ENCODE measurements around the gene TUBD1. TPM values are rescaled to one million over a fixed set of nuclear protein-coding genes. Genes with fewer than 3 reads are reported as not detected.

Gene TUBD1
- total RNA-seq, 1 experiment from 2014 or later = 16.1 TPM

DNA sequence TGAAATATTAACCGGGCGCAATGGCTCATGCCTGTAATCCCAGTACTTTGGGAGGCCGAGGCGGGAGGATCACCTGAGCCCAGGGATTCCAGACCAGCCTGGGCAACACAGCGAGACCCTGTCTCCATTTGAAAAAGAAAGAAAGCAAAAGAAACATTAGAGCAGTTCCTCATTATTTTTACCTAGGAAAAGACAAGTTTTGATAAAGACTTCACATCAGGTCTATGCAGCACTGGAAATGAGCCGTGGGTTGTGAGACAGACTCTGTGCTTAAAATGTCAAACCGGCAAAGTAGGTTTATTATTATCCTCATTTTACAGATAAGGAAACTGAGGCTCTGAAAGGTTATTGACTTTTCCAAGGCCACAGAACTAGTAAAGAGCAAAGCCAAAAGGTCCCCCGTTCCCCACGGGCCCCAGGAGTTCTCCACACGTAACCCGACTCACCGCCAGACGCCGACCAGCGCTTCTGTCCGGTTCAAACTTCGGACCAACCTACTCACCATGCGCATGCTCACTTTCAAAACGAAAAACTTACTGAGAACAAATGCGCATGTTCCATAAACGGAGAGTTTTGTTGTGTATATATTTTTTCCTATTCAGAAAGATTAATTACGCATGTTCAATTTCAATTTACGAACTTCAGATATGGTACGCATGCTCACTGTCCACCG lies 356 bp downstream of the TUBD1 start:
- Histone ChIP-seq H3K4me1 (ENCODE audit: insufficient read depth, low read length, poor library complexity, severe bottlenecking) (peaks cover 4% of the 10 kb centered on the region), H3K9me3 (ENCODE audit: low read depth, low read length, poor library complexity, severe bottlenecking) (no peaks in the 10 kb centered on the region), H3K27ac (ENCODE audit: low read depth, low read length, poor library complexity, severe bottlenecking) (peak overlapping the region; percentile 71), H3K36me3 (ENCODE audit: insufficient read depth, low read length, poor library complexity, severe bottlenecking) (peaks cover 3% of the 10 kb centered on the region), H3K4me3 (ENCODE audit: low read depth, low read length, poor library complexity, severe bottlenecking) (peak overlapping the region; percentile 82), H3K27me3 (replicated peaks; ENCODE audit: insufficient read depth, low read depth, low read length, poor library complexity) (no peaks in the 10 kb centered on the region)
- TSS peak; percentile 90 for BruUV-seq (replicated peaks)
- ChIA-PET POLR2A (ENCODE audit: low non-redundant PET) (interaction anchor here (0.6 kb wide), 1 partner anchor 52 kb away, joined by 5 read pairs; no protein-coding TSS in a partner anchor), CTCF (interaction anchor here (1.0 kb wide), 2 partner anchors 33 to 145 kb away, joined by 3 read pairs; no protein-coding TSS in a partner anchor)
- TF ChIP-seq EZH2 (IDR thresholded peaks at IDR 0.05; ENCODE audit: borderline replicate concordance, low read depth, low read length, poor library complexity, severe bottlenecking) = no peak
- TF ChIP-seq, protein P1, sequence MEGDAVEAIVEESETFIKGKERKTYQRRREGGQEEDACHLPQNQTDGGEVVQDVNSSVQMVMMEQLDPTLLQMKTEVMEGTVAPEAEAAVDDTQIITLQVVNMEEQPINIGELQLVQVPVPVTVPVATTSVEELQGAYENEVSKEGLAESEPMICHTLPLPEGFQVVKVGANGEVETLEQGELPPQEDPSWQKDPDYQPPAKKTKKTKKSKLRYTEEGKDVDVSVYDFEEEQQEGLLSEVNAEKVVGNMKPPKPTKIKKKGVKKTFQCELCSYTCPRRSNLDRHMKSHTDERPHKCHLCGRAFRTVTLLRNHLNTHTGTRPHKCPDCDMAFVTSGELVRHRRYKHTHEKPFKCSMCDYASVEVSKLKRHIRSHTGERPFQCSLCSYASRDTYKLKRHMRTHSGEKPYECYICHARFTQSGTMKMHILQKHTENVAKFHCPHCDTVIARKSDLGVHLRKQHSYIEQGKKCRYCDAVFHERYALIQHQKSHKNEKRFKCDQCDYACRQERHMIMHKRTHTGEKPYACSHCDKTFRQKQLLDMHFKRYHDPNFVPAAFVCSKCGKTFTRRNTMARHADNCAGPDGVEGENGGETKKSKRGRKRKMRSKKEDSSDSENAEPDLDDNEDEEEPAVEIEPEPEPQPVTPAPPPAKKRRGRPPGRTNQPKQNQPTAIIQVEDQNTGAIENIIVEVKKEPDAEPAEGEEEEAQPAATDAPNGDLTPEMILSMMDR (conservative IDR thresholded peaks at IDR 0.05; ENCODE audit: low read depth, low read length) = no peak
- intact Hi-C loops (cut with micrococcal nuclease; ENCODE audit: unreplicated experiment) = no loop called here
- no peak for DNase-seq (ENCODE audit: low spot score)

DNA sequence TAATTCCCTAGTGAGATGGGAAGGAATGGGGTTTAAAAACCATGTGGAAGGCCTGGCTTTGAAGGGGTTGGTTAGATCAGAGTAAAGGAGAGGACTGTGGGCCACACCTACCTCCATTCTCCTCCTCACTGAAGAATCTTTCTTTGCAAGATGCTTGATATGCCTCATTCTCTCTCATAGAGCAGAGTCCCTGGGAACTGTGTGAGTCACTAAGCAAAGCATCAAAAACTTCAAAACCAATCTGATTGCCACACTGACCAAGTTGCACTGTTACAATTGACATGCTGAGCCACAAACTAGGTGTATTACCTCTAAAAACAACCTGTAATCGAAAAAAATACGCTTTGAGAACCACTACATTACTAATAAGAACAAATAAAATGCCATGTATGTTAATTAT lies 2.0 kb downstream of the TUBD1 start:
- no peak for TF ChIP-seq EZH2 (IDR thresholded peaks at IDR 0.05; ENCODE audit: borderline replicate concordance, low read depth, low read length, poor library complexity, severe bottlenecking)
- TF ChIP-seq, protein P1 (conservative IDR thresholded peaks at IDR 0.05; ENCODE audit: low read depth, low read length) = no peak
- BruUV-seq (replicated peaks) = TSS peak; percentile 26
- no peaks in the 10 kb centered on the region for H3K27me3 ChIP-seq (replicated peaks; ENCODE audit: insufficient read depth, low read depth, low read length, poor library complexity)
- H3K27ac ChIP-seq (ENCODE audit: low read depth, low read length, poor library complexity, severe bottlenecking) = no peak overlapping the region
- H3K4me1 ChIP-seq (ENCODE audit: insufficient read depth, low read length, poor library complexity, severe bottlenecking) = peaks cover 4% of the 10 kb centered on the region
- H3K9me3 ChIP-seq (ENCODE audit: low read depth, low read length, poor library complexity, severe bottlenecking) = no peaks in the 10 kb centered on the region
- H3K4me3 ChIP-seq (ENCODE audit: low read depth, low read length, poor library complexity, severe bottlenecking) = no peak overlapping the region
- peaks cover 3% of the 10 kb centered on the region for H3K36me3 ChIP-seq (ENCODE audit: insufficient read depth, low read length, poor library complexity, severe bottlenecking)
- ChIA-PET CTCF (no interaction called here), POLR2A (ENCODE audit: low non-redundant PET) (interaction anchor here (0.5 kb wide), 1 partner anchor 15 kb away, joined by 5 read pairs; no protein-coding TSS in a partner anchor)
- DNase-seq (ENCODE audit: low spot score) = no peak
- intact Hi-C loops (cut with micrococcal nuclease; ENCODE audit: unreplicated experiment) = no loop called here

GRCh38 chr17:59888145-59888750 lies 4.5 kb downstream of the TUBD1 start:
- ChIA-PET POLR2A (ENCODE audit: low non-redundant PET) (no interaction called here), CTCF (no interaction called here)
- BruUV-seq (replicated peaks) = no TSS peak
- no peaks in the 10 kb centered on the region for H3K27me3 ChIP-seq (replicated peaks; ENCODE audit: insufficient read depth, low read depth, low read length, poor library complexity)
- no peaks in the 10 kb centered on the region for H3K9me3 ChIP-seq (ENCODE audit: low read depth, low read length, poor library complexity, severe bottlenecking)
- intact Hi-C loops (cut with micrococcal nuclease; ENCODE audit: unreplicated experiment) = no loop called here
- peaks cover 7% of the 10 kb centered on the region for H3K36me3 ChIP-seq (ENCODE audit: insufficient read depth, low read length, poor library complexity, severe bottlenecking)
- H3K4me3 ChIP-seq (ENCODE audit: low read depth, low read length, poor library complexity, severe bottlenecking) = no peak overlapping the region
- H3K4me1 ChIP-seq (ENCODE audit: insufficient read depth, low read length, poor library complexity, severe bottlenecking) = no peaks in the 10 kb centered on the region
- H3K27ac ChIP-seq (ENCODE audit: low read depth, low read length, poor library complexity, severe bottlenecking) = no peak overlapping the region
- DNase-seq (ENCODE audit: low spot score) = no peak
- no peak for TF ChIP-seq EZH2 (IDR thresholded peaks at IDR 0.05; ENCODE audit: borderline replicate concordance, low read depth, low read length, poor library complexity, severe bottlenecking)
- TF ChIP-seq, protein P1 (conservative IDR thresholded peaks at IDR 0.05; ENCODE audit: low read depth, low read length) = no peak

Data from A673 (cell line).